HCT116 (cell line): Measurements from ENCODE around the gene DOP1B. TPM values are rescaled to one million over a fixed set of nuclear protein-coding genes. Genes with fewer than 3 reads are reported as not detected.

Experiments used
- ATAC-seq: fragments of 200-7000 bp; cut with Tn5 transposase; 2 replicates; pipeline ENCODE4 v1.9.1; 2020; ENCODE audit warnings: mild to moderate bottlenecking, moderate library complexity
- BruUV-seq: library from RNA; stranded (reverse); fragments of 400-500 nt; replicated peaks from 2 replicates; lab custom pipeline; 2021; lab: Mats Ljungman, UMichigan
- CTCF ChIA-PET: fragments of 300-600 bp; sonication (Branson Sonifier 250); formaldehyde crosslinking; loops from one replicate; lab custom pipeline; 2021; ENCODE audit warnings: antibody characterized with exemption; lab: Charles Lee
- POLR2A ChIA-PET: fragments of 300-600, 350-600 bp; sonication (Branson Sonifier 250); formaldehyde crosslinking; loops from one replicate; lab custom pipeline; 2021; ENCODE audit warnings: antibody characterized with exemption; lab: Charles Lee
- RAD21 ChIA-PET, 2 experiments: fragments of 300-600 bp; sonication (Branson Sonifier 250); formaldehyde crosslinking; loops; one replicate each; lab custom pipeline; 2023; ENCODE audit warnings: low total read pairs in 2 of 2; ENCODE audit not compliant: uncharacterized antibody in 2 of 2, unreplicated experiment in 2 of 2, low non-redundant PET in 1 of 2; lab: Charles Lee
- DNase-seq: peaks from one replicate; pipeline ENCODE4 v3.0.0-alpha.2; 2010; ENCODE audit warnings: low read depth, low spot score
- H2AFZ ChIP-seq: fragments of 200-600 bp; shearing (Covaris generic), sonication (generic); 2 replicates; pipeline ENCODE4 v1.6.1; 2017; ENCODE audit warnings: low read depth, mixed run types, mixed read lengths, antibody characterized with exemption, low read length; ENCODE audit not compliant: poor library complexity, severe bottlenecking
- H3K27ac ChIP-seq: 2 replicates; pipeline ENCODE4 v1.5.1; 2012; ENCODE audit warnings: low read depth, low read length
- H3K27me3 ChIP-seq: fragments of 200-600 bp; sonication (generic); 2 replicates; pipeline ENCODE4 v1.6.1; 2016; ENCODE audit warnings: mixed run types, low read length, mixed read lengths; ENCODE audit not compliant: insufficient read depth
- H3K36me3 ChIP-seq, 2 experiments: fragments of 200-500 bp in 1 of 2; fragments of 200-600 bp in 1 of 2; sonication (Bioruptor generic) in 1 of 2; sonication (generic) in 1 of 2; 2 replicates each; pipeline versions ENCODE4 v1.5.1 to v1.6.1; 2014 to 2016; ENCODE audit warnings: low read length in 2 of 2, inconsistent platforms in 1 of 2, mixed read lengths in 1 of 2, mixed run types in 1 of 2; ENCODE audit not compliant: insufficient read depth in 2 of 2, control insufficient read depth in 1 of 2
- H3K4me1 ChIP-seq, 2 experiments: fragments of 200-600 bp in 1 of 2; sonication (generic) in 1 of 2; 2 replicates each; pipeline versions ENCODE4 v1.5.1 to v1.6.1; 2012 to 2017; ENCODE audit warnings: low read length in 2 of 2, inconsistent platforms in 1 of 2, mild to moderate bottlenecking in 1 of 2, mixed read lengths in 1 of 2, mixed run types in 1 of 2, moderate library complexity in 1 of 2; ENCODE audit not compliant: insufficient read depth in 2 of 2, control insufficient read depth in 1 of 2
- H3K4me2 ChIP-seq: fragments of 200-600 bp; sonication (generic); 2 replicates; pipeline ENCODE4 v1.6.1; 2017; ENCODE audit warnings: mixed run types, low read length, mixed read lengths
- H3K4me3 ChIP-seq, 2 experiments: fragments of 200-600 bp in 1 of 2; sonication (generic) in 1 of 2; replicated peaks in 1 of 2; 2 replicates each; pipeline ENCODE4 v1.5.1; 2011 to 2016; ENCODE audit warnings: low read length in 2 of 2, control low read depth in 1 of 2, low read depth in 1 of 2, mild to moderate bottlenecking in 1 of 2, mixed read lengths in 1 of 2, mixed run types in 1 of 2
- H3K79me2 ChIP-seq: fragments of 200-600 bp; sonication (generic); 2 replicates; pipeline ENCODE4 v1.6.1; 2017; ENCODE audit warnings: mild to moderate bottlenecking, mixed run types, low read length, moderate library complexity, mixed read lengths; ENCODE audit not compliant: insufficient read depth
- H3K9ac ChIP-seq: fragments of 200-600 bp; sonication (generic); 2 replicates; pipeline ENCODE4 v1.6.1; 2016; ENCODE audit warnings: low read length, mixed read lengths
- H3K9me2 ChIP-seq: fragments of 200-600 bp; sonication (generic), shearing (Covaris generic); 2 replicates; pipeline ENCODE4 v1.6.1; 2017; ENCODE audit warnings: mixed run types, mild to moderate bottlenecking, moderate library complexity; ENCODE audit not compliant: insufficient read depth
- H3K9me3 ChIP-seq, 2 experiments: fragments of 200-500 bp in 1 of 2; fragments of 200-600 bp in 1 of 2; sonication (Bioruptor generic) in 1 of 2; sonication (generic) in 1 of 2; 2 replicates each; pipeline ENCODE4 v1.6.1; 2014 to 2017; ENCODE audit warnings: low read length in 2 of 2, mixed read lengths in 2 of 2, inconsistent platforms in 1 of 2, low read depth in 1 of 2, mild to moderate bottlenecking in 1 of 2, mixed run types in 1 of 2, moderate library complexity in 1 of 2; ENCODE audit not compliant: control insufficient read depth in 1 of 2, insufficient read depth in 1 of 2
- H4K20me1 ChIP-seq: fragments of 200-600 bp; sonication (generic), shearing (Covaris generic); 2 replicates; pipeline ENCODE4 v1.6.1; 2017; ENCODE audit warnings: mixed run types, mild to moderate bottlenecking, moderate library complexity; ENCODE audit not compliant: insufficient read depth
- EGR1 ChIP-seq: IDR thresholded peaks from 2 replicates; pipeline ENCODE4 v1.6.1; 2012; ENCODE audit warnings: low read depth
- ELF1 ChIP-seq: IDR thresholded peaks from 2 replicates; pipeline ENCODE4 v1.6.1; 2012; ENCODE audit warnings: low read depth, borderline replicate concordance
- EZH2phosphoT487 ChIP-seq: fragments of 200-600 bp; IDR thresholded peaks from 2 replicates; pipeline ENCODE4 v1.6.1; 2018; ENCODE audit warnings: antibody characterized with exemption, borderline replicate concordance
- FOSL1 ChIP-seq: IDR thresholded peaks from 2 replicates; pipeline ENCODE4 v1.6.1; 2012; ENCODE audit warnings: low read depth
- JUND ChIP-seq: IDR thresholded peaks from 2 replicates; pipeline ENCODE4 v1.6.1; 2012
- MAX ChIP-seq: IDR thresholded peaks from 2 replicates; pipeline ENCODE4 v1.6.1; 2012
- POLR2A ChIP-seq: IDR thresholded peaks from 2 replicates; pipeline ENCODE4 v1.7.0; 2011; ENCODE audit warnings: borderline replicate concordance; ENCODE audit not compliant: insufficient read depth, insufficient read length; ENCODE audit errors: extremely low read depth
- POLR2AphosphoS5 ChIP-seq: IDR thresholded peaks from 2 replicates; pipeline ENCODE4 v1.6.1; 2011; ENCODE audit warnings: mild to moderate bottlenecking, low read depth, low read length, moderate library complexity
- RAD21 ChIP-seq: IDR thresholded peaks from 2 replicates; pipeline ENCODE4 v1.6.1; 2012; ENCODE audit warnings: low read depth, mild to moderate bottlenecking
- SP1 ChIP-seq: IDR thresholded peaks from 2 replicates; pipeline ENCODE4 v1.6.1; 2012; ENCODE audit warnings: low read depth
- SRF ChIP-seq: IDR thresholded peaks from 2 replicates; pipeline ENCODE4 v1.6.1; 2012; ENCODE audit warnings: low read depth
- ZBTB33 ChIP-seq: IDR thresholded peaks from 2 replicates; pipeline ENCODE4 v1.6.1; 2011; ENCODE audit warnings: mild to moderate bottlenecking, low read length, moderate library complexity; ENCODE audit not compliant: insufficient replicate concordance; ENCODE audit errors: extremely low read depth
- ZFX ChIP-seq: fragments of 450-650 bp; IDR thresholded peaks from 2 replicates; pipeline ENCODE4 v1.6.1; 2017
- ZNF274 ChIP-seq: fragments of 200-500 bp; sonication (Bioruptor generic); IDR thresholded peaks from 2 replicates; pipeline ENCODE4 v1.6.1; 2014; ENCODE audit warnings: mild to moderate bottlenecking, low read depth, low read length, inconsistent platforms
- intact Hi-C: fragments of 100-400 bp; cut with micrococcal nuclease; formaldehyde crosslinking; loops from 2 replicates; pipeline ENCODE4 v1.10.0; 2022
- total RNA-seq: library from RNA; stranded (reverse); gene quantifications from one replicate; pipeline ENCODE4 v1.2.1, GENCODE V29; 2021; ENCODE audit not compliant: unreplicated experiment
- TF ChIP-seq, protein P1 (sequence below): IDR thresholded peaks from 2 replicates; pipeline ENCODE4 v1.6.1; 2012; ENCODE audit warnings: low read depth
- TF ChIP-seq, protein P2 (sequence below), 3 experiments: fragments of 200-600 bp in 1 of 3; sonication (generic) in 1 of 3; IDR thresholded peaks in 2 of 3; conservative IDR thresholded peaks in 1 of 3; 2 replicates each; pipeline ENCODE4 v1.5.1; 2012 to 2017; ENCODE audit warnings: low read depth in 2 of 3, low read length in 2 of 3, antibody characterized with exemption in 1 of 3, borderline replicate concordance in 1 of 3, control low read depth in 1 of 3, mild to moderate bottlenecking in 1 of 3, mixed read lengths in 1 of 3, mixed run types in 1 of 3, moderate library complexity in 1 of 3; ENCODE audit not compliant: insufficient read depth in 1 of 3
- TF ChIP-seq, protein P3 (sequence below): IDR thresholded peaks from 2 replicates; pipeline ENCODE4 v1.6.1; 2012

DOP1B gene
- total RNA-seq, 1 experiment from 2014 or later: 15.4 TPM

- H3K27ac ChIP-seq: no peak overlapping the region
- no TSS peak for BruUV-seq
- POLR2A ChIA-PET: no interaction called here
- intact Hi-C loops: no loop called here
- DNase-seq: no peak
- H2AFZ ChIP-seq: peak overlapping the region; percentile 5
- TF ChIP-seq RAD21 (no peak), FOSL1 (no peak), EGR1 (no peak), ZNF274 (no peak), ZFX (no peak), SP1 (no peak), EZH2phosphoT487 (no peak), ELF1 (no peak), MAX (no peak), POLR2AphosphoS5 (no peak), ZBTB33 (no peak), POLR2A (no peak), SRF (no peak), JUND (no peak)
- TF ChIP-seq, protein P1, sequence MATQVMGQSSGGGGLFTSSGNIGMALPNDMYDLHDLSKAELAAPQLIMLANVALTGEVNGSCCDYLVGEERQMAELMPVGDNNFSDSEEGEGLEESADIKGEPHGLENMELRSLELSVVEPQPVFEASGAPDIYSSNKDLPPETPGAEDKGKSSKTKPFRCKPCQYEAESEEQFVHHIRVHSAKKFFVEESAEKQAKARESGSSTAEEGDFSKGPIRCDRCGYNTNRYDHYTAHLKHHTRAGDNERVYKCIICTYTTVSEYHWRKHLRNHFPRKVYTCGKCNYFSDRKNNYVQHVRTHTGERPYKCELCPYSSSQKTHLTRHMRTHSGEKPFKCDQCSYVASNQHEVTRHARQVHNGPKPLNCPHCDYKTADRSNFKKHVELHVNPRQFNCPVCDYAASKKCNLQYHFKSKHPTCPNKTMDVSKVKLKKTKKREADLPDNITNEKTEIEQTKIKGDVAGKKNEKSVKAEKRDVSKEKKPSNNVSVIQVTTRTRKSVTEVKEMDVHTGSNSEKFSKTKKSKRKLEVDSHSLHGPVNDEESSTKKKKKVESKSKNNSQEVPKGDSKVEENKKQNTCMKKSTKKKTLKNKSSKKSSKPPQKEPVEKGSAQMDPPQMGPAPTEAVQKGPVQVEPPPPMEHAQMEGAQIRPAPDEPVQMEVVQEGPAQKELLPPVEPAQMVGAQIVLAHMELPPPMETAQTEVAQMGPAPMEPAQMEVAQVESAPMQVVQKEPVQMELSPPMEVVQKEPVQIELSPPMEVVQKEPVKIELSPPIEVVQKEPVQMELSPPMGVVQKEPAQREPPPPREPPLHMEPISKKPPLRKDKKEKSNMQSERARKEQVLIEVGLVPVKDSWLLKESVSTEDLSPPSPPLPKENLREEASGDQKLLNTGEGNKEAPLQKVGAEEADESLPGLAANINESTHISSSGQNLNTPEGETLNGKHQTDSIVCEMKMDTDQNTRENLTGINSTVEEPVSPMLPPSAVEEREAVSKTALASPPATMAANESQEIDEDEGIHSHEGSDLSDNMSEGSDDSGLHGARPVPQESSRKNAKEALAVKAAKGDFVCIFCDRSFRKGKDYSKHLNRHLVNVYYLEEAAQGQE: no peak
- TF ChIP-seq, protein P2, sequence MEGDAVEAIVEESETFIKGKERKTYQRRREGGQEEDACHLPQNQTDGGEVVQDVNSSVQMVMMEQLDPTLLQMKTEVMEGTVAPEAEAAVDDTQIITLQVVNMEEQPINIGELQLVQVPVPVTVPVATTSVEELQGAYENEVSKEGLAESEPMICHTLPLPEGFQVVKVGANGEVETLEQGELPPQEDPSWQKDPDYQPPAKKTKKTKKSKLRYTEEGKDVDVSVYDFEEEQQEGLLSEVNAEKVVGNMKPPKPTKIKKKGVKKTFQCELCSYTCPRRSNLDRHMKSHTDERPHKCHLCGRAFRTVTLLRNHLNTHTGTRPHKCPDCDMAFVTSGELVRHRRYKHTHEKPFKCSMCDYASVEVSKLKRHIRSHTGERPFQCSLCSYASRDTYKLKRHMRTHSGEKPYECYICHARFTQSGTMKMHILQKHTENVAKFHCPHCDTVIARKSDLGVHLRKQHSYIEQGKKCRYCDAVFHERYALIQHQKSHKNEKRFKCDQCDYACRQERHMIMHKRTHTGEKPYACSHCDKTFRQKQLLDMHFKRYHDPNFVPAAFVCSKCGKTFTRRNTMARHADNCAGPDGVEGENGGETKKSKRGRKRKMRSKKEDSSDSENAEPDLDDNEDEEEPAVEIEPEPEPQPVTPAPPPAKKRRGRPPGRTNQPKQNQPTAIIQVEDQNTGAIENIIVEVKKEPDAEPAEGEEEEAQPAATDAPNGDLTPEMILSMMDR (IDR thresholded peaks at IDR 0.05 in 2 of 3, conservative IDR thresholded peaks at IDR 0.05 in 1 of 3; ENCODE audit: borderline replicate concordance in 1 of 3, insufficient read depth in 1 of 3, low read depth in 2 of 3, low read length in 2 of 3): no peak
- TF ChIP-seq, protein P3, sequence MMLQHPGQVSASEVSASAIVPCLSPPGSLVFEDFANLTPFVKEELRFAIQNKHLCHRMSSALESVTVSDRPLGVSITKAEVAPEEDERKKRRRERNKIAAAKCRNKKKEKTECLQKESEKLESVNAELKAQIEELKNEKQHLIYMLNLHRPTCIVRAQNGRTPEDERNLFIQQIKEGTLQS: no peak
- TF ChIP-seq, all 23 proteins: peak for 0
- ATAC-seq: no peak
- H3K79me2 ChIP-seq: no peaks in the 10 kb centered on the region
- H3K27me3 ChIP-seq: no peaks in the 10 kb centered on the region
- H3K4me1 ChIP-seq: peaks cover 7 to 22% of the 10 kb centered on the region in 2 experiments; a peak in 3 of 4 replicates
- H4K20me1 ChIP-seq: no peaks in the 10 kb centered on the region
- H3K9ac ChIP-seq: no peak overlapping the region
- no peaks in the 10 kb centered on the region for H3K36me3 ChIP-seq
- H3K9me2 ChIP-seq: no peaks in the 10 kb centered on the region
- no peak overlapping the region for H3K4me3 ChIP-seq
- ChIA-PET RAD21 (no interaction called here), CTCF (interaction anchor here (1.5 kb wide), 2 partner anchors 13 to 25 kb away, joined by 3 to 5 read pairs; no protein-coding TSS in a partner anchor)
- H3K4me2 ChIP-seq: no peak overlapping the region
- no peaks in the 10 kb centered on the region for H3K9me3 ChIP-seq
Observed at GRCh38 chr21:36126208-36126565, 30.4 kb upstream of the DOP1B start.
